HCT116 (cell line): ENCODE data around the gene NF2. TPM values are rescaled to one million over a fixed set of nuclear protein-coding genes. Genes with fewer than 3 reads are reported as not detected.

Source experiments
- ATAC-seq: fragments of 200-7000 bp; cut with Tn5 transposase; 2 replicates; pipeline ENCODE4 v1.9.1; 2020; ENCODE audit warnings: mild to moderate bottlenecking, moderate library complexity
- BruUV-seq: library from RNA; stranded (reverse); fragments of 400-500 nt; replicated peaks from 2 replicates; lab custom pipeline; 2021; lab: Mats Ljungman, UMichigan
- CTCF ChIA-PET: fragments of 300-600 bp; sonication (Branson Sonifier 250); formaldehyde crosslinking; loops from one replicate; lab custom pipeline; 2021; ENCODE audit warnings: antibody characterized with exemption; lab: Charles Lee
- POLR2A ChIA-PET: fragments of 300-600, 350-600 bp; sonication (Branson Sonifier 250); formaldehyde crosslinking; loops from one replicate; lab custom pipeline; 2021; ENCODE audit warnings: antibody characterized with exemption; lab: Charles Lee
- RAD21 ChIA-PET, 2 experiments: fragments of 300-600 bp; sonication (Branson Sonifier 250); formaldehyde crosslinking; loops; one replicate each; lab custom pipeline; 2023; ENCODE audit warnings: low total read pairs in 2 of 2; ENCODE audit not compliant: uncharacterized antibody in 2 of 2, unreplicated experiment in 2 of 2, low non-redundant PET in 1 of 2; lab: Charles Lee
- DNase-seq: peaks from one replicate; pipeline ENCODE4 v3.0.0-alpha.2; 2010; ENCODE audit warnings: low read depth, low spot score
- H2AFZ ChIP-seq: fragments of 200-600 bp; shearing (Covaris generic), sonication (generic); 2 replicates; pipeline ENCODE4 v1.6.1; 2017; ENCODE audit warnings: low read depth, mixed run types, mixed read lengths, antibody characterized with exemption, low read length; ENCODE audit not compliant: poor library complexity, severe bottlenecking
- H3K27ac ChIP-seq: 2 replicates; pipeline ENCODE4 v1.5.1; 2012; ENCODE audit warnings: low read depth, low read length
- H3K27me3 ChIP-seq: fragments of 200-600 bp; sonication (generic); 2 replicates; pipeline ENCODE4 v1.6.1; 2016; ENCODE audit warnings: mixed run types, low read length, mixed read lengths; ENCODE audit not compliant: insufficient read depth
- H3K36me3 ChIP-seq, 2 experiments: fragments of 200-500 bp in 1 of 2; fragments of 200-600 bp in 1 of 2; sonication (Bioruptor generic) in 1 of 2; sonication (generic) in 1 of 2; 2 replicates each; pipeline versions ENCODE4 v1.5.1 to v1.6.1; 2014 to 2016; ENCODE audit warnings: low read length in 2 of 2, inconsistent platforms in 1 of 2, mixed read lengths in 1 of 2, mixed run types in 1 of 2; ENCODE audit not compliant: insufficient read depth in 2 of 2, control insufficient read depth in 1 of 2
- H3K4me1 ChIP-seq, 2 experiments: fragments of 200-600 bp in 1 of 2; sonication (generic) in 1 of 2; 2 replicates each; pipeline versions ENCODE4 v1.5.1 to v1.6.1; 2012 to 2017; ENCODE audit warnings: low read length in 2 of 2, inconsistent platforms in 1 of 2, mild to moderate bottlenecking in 1 of 2, mixed read lengths in 1 of 2, mixed run types in 1 of 2, moderate library complexity in 1 of 2; ENCODE audit not compliant: insufficient read depth in 2 of 2, control insufficient read depth in 1 of 2
- H3K4me2 ChIP-seq: fragments of 200-600 bp; sonication (generic); 2 replicates; pipeline ENCODE4 v1.6.1; 2017; ENCODE audit warnings: mixed run types, low read length, mixed read lengths
- H3K4me3 ChIP-seq, 2 experiments: fragments of 200-600 bp in 1 of 2; sonication (generic) in 1 of 2; replicated peaks in 1 of 2; 2 replicates each; pipeline ENCODE4 v1.5.1; 2011 to 2016; ENCODE audit warnings: low read length in 2 of 2, control low read depth in 1 of 2, low read depth in 1 of 2, mild to moderate bottlenecking in 1 of 2, mixed read lengths in 1 of 2, mixed run types in 1 of 2
- H3K79me2 ChIP-seq: fragments of 200-600 bp; sonication (generic); 2 replicates; pipeline ENCODE4 v1.6.1; 2017; ENCODE audit warnings: mild to moderate bottlenecking, mixed run types, low read length, moderate library complexity, mixed read lengths; ENCODE audit not compliant: insufficient read depth
- H3K9ac ChIP-seq: fragments of 200-600 bp; sonication (generic); 2 replicates; pipeline ENCODE4 v1.6.1; 2016; ENCODE audit warnings: low read length, mixed read lengths
- H3K9me2 ChIP-seq: fragments of 200-600 bp; sonication (generic), shearing (Covaris generic); 2 replicates; pipeline ENCODE4 v1.6.1; 2017; ENCODE audit warnings: mixed run types, mild to moderate bottlenecking, moderate library complexity; ENCODE audit not compliant: insufficient read depth
- H3K9me3 ChIP-seq, 2 experiments: fragments of 200-500 bp in 1 of 2; fragments of 200-600 bp in 1 of 2; sonication (Bioruptor generic) in 1 of 2; sonication (generic) in 1 of 2; 2 replicates each; pipeline ENCODE4 v1.6.1; 2014 to 2017; ENCODE audit warnings: low read length in 2 of 2, mixed read lengths in 2 of 2, inconsistent platforms in 1 of 2, low read depth in 1 of 2, mild to moderate bottlenecking in 1 of 2, mixed run types in 1 of 2, moderate library complexity in 1 of 2; ENCODE audit not compliant: control insufficient read depth in 1 of 2, insufficient read depth in 1 of 2
- H4K20me1 ChIP-seq: fragments of 200-600 bp; sonication (generic), shearing (Covaris generic); 2 replicates; pipeline ENCODE4 v1.6.1; 2017; ENCODE audit warnings: mixed run types, mild to moderate bottlenecking, moderate library complexity; ENCODE audit not compliant: insufficient read depth
- EZH2phosphoT487 ChIP-seq: fragments of 200-600 bp; IDR thresholded peaks from 2 replicates; pipeline ENCODE4 v1.6.1; 2018; ENCODE audit warnings: antibody characterized with exemption, borderline replicate concordance
- FOSL1 ChIP-seq: IDR thresholded peaks from 2 replicates; pipeline ENCODE4 v1.6.1; 2012; ENCODE audit warnings: low read depth
- MAX ChIP-seq: IDR thresholded peaks from 2 replicates; pipeline ENCODE4 v1.6.1; 2012
- SIN3A ChIP-seq: IDR thresholded peaks from 2 replicates; pipeline ENCODE4 v1.6.1; 2012; ENCODE audit warnings: low read depth
- SP1 ChIP-seq: IDR thresholded peaks from 2 replicates; pipeline ENCODE4 v1.6.1; 2012; ENCODE audit warnings: low read depth
- TCF7L2 ChIP-seq: IDR thresholded peaks from 2 replicates; pipeline ENCODE4 v1.7.0; 2011; ENCODE audit warnings: borderline replicate concordance, inconsistent platforms; ENCODE audit not compliant: insufficient read depth, insufficient read length; ENCODE audit errors: extremely low read depth
- YY1 ChIP-seq: IDR thresholded peaks from 2 replicates; pipeline ENCODE4 v1.6.1; 2011; ENCODE audit warnings: low read length, low read depth, moderate library complexity, mild to moderate bottlenecking; ENCODE audit not compliant: insufficient replicate concordance; ENCODE audit errors: extremely low read depth
- ZBTB33 ChIP-seq: IDR thresholded peaks from 2 replicates; pipeline ENCODE4 v1.6.1; 2011; ENCODE audit warnings: mild to moderate bottlenecking, low read length, moderate library complexity; ENCODE audit not compliant: insufficient replicate concordance; ENCODE audit errors: extremely low read depth
- ZFX ChIP-seq: fragments of 450-650 bp; IDR thresholded peaks from 2 replicates; pipeline ENCODE4 v1.6.1; 2017
- intact Hi-C: fragments of 100-400 bp; cut with micrococcal nuclease; formaldehyde crosslinking; loops from 2 replicates; pipeline ENCODE4 v1.10.0; 2022
- total RNA-seq: library from RNA; stranded (reverse); gene quantifications from one replicate; pipeline ENCODE4 v1.2.1, GENCODE V29; 2021; ENCODE audit not compliant: unreplicated experiment

The NF2 gene
- total RNA-seq, 1 experiment from 2014 or later: 70.2 TPM

- TF ChIP-seq ZBTB33 (no peak), SP1 (no peak), MAX (no peak), FOSL1 (no peak), SIN3A (no peak), TCF7L2 (no peak), YY1 (no peak), EZH2phosphoT487 (no peak), ZFX (no peak)
- POLR2A ChIA-PET: no interaction called here
- intact Hi-C loops: no loop called here
- Histone ChIP-seq H3K4me2 (no peak overlapping the region), H3K27ac (no peak overlapping the region), H2AFZ (no peak overlapping the region), H3K79me2 (peaks cover 93% of the 10 kb centered on the region), H3K4me3 (no peak overlapping the region), H3K36me3 (no peaks in the 10 kb centered on the region), H3K27me3 (no peaks in the 10 kb centered on the region), H3K9me2 (no peaks in the 10 kb centered on the region), H3K4me1 (peaks cover under 1 to 13% of the 10 kb centered on the region in 2 experiments; a peak in 3 of 4 replicates), H3K9me3 (no peaks in the 10 kb centered on the region), H3K9ac (no peak overlapping the region), H4K20me1 (no peaks in the 10 kb centered on the region)
- ATAC-seq (no peak), DNase-seq (no peak)
- no TSS peak for BruUV-seq
- RAD21 ChIA-PET: no interaction called here
- CTCF ChIA-PET: interaction anchor here (1.9 kb wide), 1 partner anchor 457 kb away, joined by 5 read pairs; no protein-coding TSS in a partner anchor
These were observed 28.3 kb downstream of the NF2 start for GRCh38 chr22:29631725-29632124.
